Duodenal mucosa (tissue), 2 donors: ENCODE results near the gene INO80.

Source experiments
- H3K27ac ChIP-seq: one replicate; pipeline ENCODE4 v1.7.0; 2013; ENCODE audit warnings: low read depth, low read length
- H3K27me3 ChIP-seq, 2 donors: one replicate each; pipeline ENCODE4 v1.7.0; 2013; ENCODE audit warnings: low read length in 2 of 2, control low read depth in 1 of 2; ENCODE audit not compliant: insufficient read depth in 2 of 2, control insufficient read depth in 1 of 2
- H3K36me3 ChIP-seq, 2 donors: one replicate each; pipeline ENCODE4 v1.7.0; 2013; ENCODE audit warnings: low read length in 2 of 2, control low read depth in 1 of 2; ENCODE audit not compliant: insufficient read depth in 2 of 2, control insufficient read depth in 1 of 2
- H3K4me1 ChIP-seq, 2 donors: one replicate each; pipeline ENCODE4 v1.7.0; 2013; ENCODE audit warnings: low read length in 2 of 2, control low read depth in 1 of 2; ENCODE audit not compliant: insufficient read depth in 2 of 2, control insufficient read depth in 1 of 2
- H3K4me3 ChIP-seq, 2 donors: one replicate each; pipeline ENCODE4 v1.7.0; 2013; ENCODE audit warnings: low read length in 2 of 2, low read depth in 1 of 2
- H3K9ac ChIP-seq, 2 donors: one replicate each; pipeline ENCODE4 v1.7.0; 2013; ENCODE audit warnings: low read length in 2 of 2, low read depth in 1 of 2
- H3K9me3 ChIP-seq, 2 donors: one replicate each; pipeline ENCODE4 v1.7.0; 2013; ENCODE audit warnings: low read length in 2 of 2, control low read depth in 1 of 2; ENCODE audit not compliant: control insufficient read depth in 1 of 2

The INO80 gene

GRCh38 chr15:41011055-41011815 lies 104.8 kb downstream of the INO80 start:
- H3K27ac ChIP-seq: no peak overlapping the region
- peaks cover 16 to 26% of the 10 kb centered on the region in 2 donors for H3K36me3 ChIP-seq
- peaks cover 19 to 25% of the 10 kb centered on the region in 2 donors for H3K4me1 ChIP-seq

GRCh38 chr15:41010345-41010744 lies 105.7 kb downstream of the INO80 start:
- Histone ChIP-seq H3K27me3 (no peaks in the 10 kb centered on the region), H3K36me3 (peaks cover 13 to 22% of the 10 kb centered on the region in 2 donors), H3K9ac (no peak overlapping the region), H3K4me3 (no peak overlapping the region), H3K4me1 (peaks cover 19 to 25% of the 10 kb centered on the region in 2 donors), H3K9me3 (no peaks in the 10 kb centered on the region), H3K27ac (no peak overlapping the region)

More at GRCh38 chr15:41011055-41011815, 104.8 kb downstream of the INO80 start:
- Histone ChIP-seq H3K9ac (no peak overlapping the region), H3K27me3 (no peaks in the 10 kb centered on the region), H3K9me3 (no peaks in the 10 kb centered on the region), H3K4me3 (peak overlapping the region in 1 of 2 donors; percentile 11)

GRCh38 chr15:41006479-41006878 lies 109.6 kb downstream of the INO80 start:
- Histone ChIP-seq H3K36me3 (peaks cover 8 to 18% of the 10 kb centered on the region in 2 donors), H3K9ac (no peak overlapping the region), H3K9me3 (no peaks in the 10 kb centered on the region), H3K4me3 (no peak overlapping the region), H3K27ac (no peak overlapping the region), H3K4me1 (peaks cover 9 to 17% of the 10 kb centered on the region in 2 donors), H3K27me3 (no peaks in the 10 kb centered on the region)

- H3K27ac ChIP-seq: no peak overlapping the region
- H3K9me3 ChIP-seq: no peaks in the 10 kb centered on the region
- peaks cover 4 to 14% of the 10 kb centered on the region in 2 donors for H3K4me1 ChIP-seq
- no peaks in the 10 kb centered on the region for H3K27me3 ChIP-seq
- H3K9ac ChIP-seq: no peak overlapping the region
- peaks cover 12 to 18% of the 10 kb centered on the region in 2 donors for H3K36me3 ChIP-seq
- no peak overlapping the region for H3K4me3 ChIP-seq
Observed at GRCh38 chr15:41004490-41004889, 111.6 kb downstream of the INO80 start.

GRCh38 chr15:41001524-41002214 lies 114.4 kb downstream of the INO80 start:
- H3K36me3 ChIP-seq: peaks cover 19 to 27% of the 10 kb centered on the region in 2 donors
- H3K27ac ChIP-seq: no peak overlapping the region
- H3K4me3 ChIP-seq: no peak overlapping the region
- no peak overlapping the region for H3K9ac ChIP-seq
- H3K9me3 ChIP-seq: no peaks in the 10 kb centered on the region
- H3K27me3 ChIP-seq: no peaks in the 10 kb centered on the region
- peaks cover 4 to 14% of the 10 kb centered on the region in 2 donors for H3K4me1 ChIP-seq

GRCh38 chr15:40999190-40999589 lies 116.9 kb downstream of the INO80 start:
- H3K9me3 ChIP-seq: no peaks in the 10 kb centered on the region
- peaks cover 4 to 14% of the 10 kb centered on the region in 2 donors for H3K4me1 ChIP-seq
- H3K36me3 ChIP-seq: peaks cover 14 to 32% of the 10 kb centered on the region in 2 donors
- H3K9ac ChIP-seq: no peak overlapping the region
- no peaks in the 10 kb centered on the region for H3K27me3 ChIP-seq
- H3K4me3 ChIP-seq: no peak overlapping the region
- no peak overlapping the region for H3K27ac ChIP-seq

- H3K9ac ChIP-seq: no peak overlapping the region
- H3K9me3 ChIP-seq: no peaks in the 10 kb centered on the region
- no peaks in the 10 kb centered on the region for H3K27me3 ChIP-seq
- H3K4me3 ChIP-seq: no peak overlapping the region
- peaks cover 23 to 40% of the 10 kb centered on the region in 2 donors for H3K36me3 ChIP-seq
- H3K4me1 ChIP-seq: peaks cover 3 to 18% of the 10 kb centered on the region in 2 donors
- H3K27ac ChIP-seq: no peak overlapping the region
Observed at GRCh38 chr15:40995656-40996055, 120.4 kb downstream of the INO80 start.

- H3K36me3 ChIP-seq: peaks cover 22 to 39% of the 10 kb centered on the region in 2 donors
- H3K27ac ChIP-seq: no peak overlapping the region
- H3K4me1 ChIP-seq: peaks cover 3 to 18% of the 10 kb centered on the region in 2 donors
- H3K4me3 ChIP-seq: no peak overlapping the region
- no peak overlapping the region for H3K9ac ChIP-seq
- no peaks in the 10 kb centered on the region for H3K27me3 ChIP-seq
- H3K9me3 ChIP-seq: no peaks in the 10 kb centered on the region
Observed at GRCh38 chr15:40992825-40993224, 123.3 kb downstream of the INO80 start.

- Histone ChIP-seq H3K27ac (no peak overlapping the region), H3K36me3 (peaks cover 20 to 40% of the 10 kb centered on the region in 2 donors)
Observed at GRCh38 chr15:40992241-40992741, 123.8 kb downstream of the INO80 start.

GRCh38 chr15:40991355-40991754 lies 124.7 kb downstream of the INO80 start:
- Histone ChIP-seq H3K4me3 (no peak overlapping the region), H3K27ac (no peak overlapping the region), H3K9me3 (no peaks in the 10 kb centered on the region), H3K27me3 (no peaks in the 10 kb centered on the region), H3K36me3 (peaks cover 17 to 40% of the 10 kb centered on the region in 2 donors), H3K9ac (no peak overlapping the region), H3K4me1 (peaks cover 3 to 18% of the 10 kb centered on the region in 2 donors)

More at GRCh38 chr15:40992241-40992741, 123.8 kb downstream of the INO80 start:
- Histone ChIP-seq H3K9me3 (no peaks in the 10 kb centered on the region), H3K9ac (no peak overlapping the region), H3K4me1 (peaks cover 3 to 18% of the 10 kb centered on the region in 2 donors), H3K27me3 (no peaks in the 10 kb centered on the region), H3K4me3 (no peak overlapping the region)
